ENCODE data around the gene CLCN2.

Gene CLCN2

GRCh38 chr3:184359610-184360009 is 1.8 kb downstream of the CLCN2 start:
- no peak for DNase-seq

- no peak for DNase-seq
Measured at GRCh38 chr3:184358921-184359350, 2.5 kb downstream of the CLCN2 start.

- no peak for DNase-seq
Measured at GRCh38 chr3:184358124-184358767, 3.2 kb downstream of the CLCN2 start.

GRCh38 chr3:184357248-184358123 is 3.9 kb downstream of the CLCN2 start:
- DNase-seq, result no peak

DNA sequence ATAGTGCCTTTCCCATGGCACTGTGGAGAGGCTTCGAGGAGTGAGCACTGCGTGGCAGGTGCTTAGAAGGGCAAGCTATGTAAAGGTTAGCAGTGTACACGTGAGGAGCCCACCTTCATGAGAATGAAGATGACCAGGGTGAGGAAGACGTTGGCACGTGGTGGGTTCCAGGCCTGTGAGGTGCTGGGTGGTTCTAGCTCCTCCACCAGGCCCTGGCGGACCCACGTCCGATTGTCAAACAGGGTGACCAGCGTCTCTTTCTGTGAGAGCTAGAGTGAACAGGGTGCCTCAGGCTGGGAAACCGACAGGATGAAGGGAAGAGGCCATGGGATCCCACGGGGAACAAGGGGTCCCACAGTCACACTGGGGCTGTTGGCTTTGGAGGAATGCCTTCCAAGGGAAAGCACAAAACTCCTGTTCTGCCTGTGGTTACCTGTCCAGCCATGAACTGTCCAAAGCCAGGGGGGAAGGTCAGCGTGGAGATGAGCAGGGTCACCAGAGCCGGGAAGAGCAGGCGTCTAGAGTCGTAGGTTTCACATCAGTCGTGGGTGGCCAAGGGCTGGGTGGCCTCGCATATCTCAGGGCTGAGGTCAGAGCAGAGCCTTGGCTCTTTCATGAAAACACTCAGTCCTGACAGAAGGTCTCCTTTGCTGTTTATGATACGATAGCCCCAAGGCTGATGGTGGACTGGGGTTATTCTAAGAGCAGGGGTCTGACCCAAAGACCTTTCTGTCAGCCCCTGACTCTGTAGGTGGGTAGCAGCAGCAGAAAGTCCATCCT is 6.0 kb downstream of the CLCN2 start:
- DNase-seq, result no peak

DNA sequence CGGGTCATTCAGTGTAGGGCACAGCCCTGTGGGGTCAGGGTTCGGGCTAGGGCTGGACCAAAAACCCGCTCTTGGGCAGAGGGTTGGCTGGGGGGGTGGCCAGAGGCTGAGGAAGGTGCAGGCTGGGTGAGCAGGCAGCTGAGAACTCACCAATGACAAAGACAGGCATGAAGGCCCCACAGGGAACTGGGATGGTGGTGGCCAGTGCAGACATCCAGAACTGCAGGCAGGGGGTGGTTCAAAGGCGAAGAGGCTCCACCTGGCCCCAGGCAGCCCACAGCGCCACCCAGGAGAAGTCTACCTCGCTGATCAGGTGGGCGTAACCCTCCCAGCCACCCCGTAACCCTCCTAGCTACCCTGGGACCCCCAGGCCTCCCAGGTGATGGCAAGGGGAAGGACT is 6.7 kb downstream of the CLCN2 start:
- DNase-seq, result no peak

DNA sequence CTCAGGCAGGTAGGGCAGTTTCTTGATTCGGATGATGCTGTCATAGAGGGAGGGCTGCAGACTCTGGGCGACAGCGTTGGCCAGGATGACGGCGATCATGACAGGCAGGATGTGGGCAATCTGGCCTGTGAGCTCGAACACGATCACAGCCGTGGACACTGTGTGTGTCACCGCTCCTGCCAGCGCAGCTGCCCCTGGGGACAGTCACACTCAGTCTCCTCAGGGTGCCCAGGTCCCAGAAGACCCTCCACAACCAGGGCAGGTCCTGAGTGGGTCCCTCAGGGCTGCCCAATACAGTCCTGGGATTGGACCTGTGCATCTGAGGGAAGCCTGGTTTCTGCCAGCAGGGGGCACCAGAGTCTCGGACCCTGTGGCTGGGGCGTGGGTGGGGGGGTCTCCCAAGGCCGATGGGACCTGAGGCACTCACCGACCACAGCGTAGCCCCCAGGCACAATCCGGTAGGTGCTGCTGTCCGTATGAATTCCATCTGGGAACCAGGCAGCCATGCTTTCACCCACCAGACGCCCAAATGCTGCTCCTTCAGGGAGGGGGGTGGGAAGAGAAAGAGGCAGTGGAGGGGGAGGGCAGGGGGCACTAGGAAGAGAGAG is 7.2 kb downstream of the CLCN2 start:
- peak; percentile 23 to 40 (median 29) for DNase-seq

DNA sequence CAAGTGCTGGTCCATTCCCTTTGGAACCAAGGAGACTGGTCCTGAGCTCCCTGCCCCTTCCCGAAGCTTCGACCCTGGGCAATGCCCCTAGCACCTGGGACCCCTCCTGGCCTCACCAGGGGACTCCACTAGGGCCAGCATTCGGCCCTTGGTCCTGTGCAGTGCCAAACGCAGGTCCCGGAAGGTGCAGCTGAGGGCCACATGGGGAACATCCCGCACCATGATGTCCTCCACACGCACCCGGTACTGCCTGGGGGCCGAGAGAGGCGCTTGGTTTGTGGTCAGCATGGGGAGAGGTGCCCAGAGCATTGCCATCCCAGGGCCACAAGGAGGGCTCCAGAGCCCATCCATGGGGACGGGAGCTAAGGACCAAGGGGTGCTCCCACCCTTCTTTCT is 7.9 kb downstream of the CLCN2 start:
- DNase-seq, result no peak

DNA sequence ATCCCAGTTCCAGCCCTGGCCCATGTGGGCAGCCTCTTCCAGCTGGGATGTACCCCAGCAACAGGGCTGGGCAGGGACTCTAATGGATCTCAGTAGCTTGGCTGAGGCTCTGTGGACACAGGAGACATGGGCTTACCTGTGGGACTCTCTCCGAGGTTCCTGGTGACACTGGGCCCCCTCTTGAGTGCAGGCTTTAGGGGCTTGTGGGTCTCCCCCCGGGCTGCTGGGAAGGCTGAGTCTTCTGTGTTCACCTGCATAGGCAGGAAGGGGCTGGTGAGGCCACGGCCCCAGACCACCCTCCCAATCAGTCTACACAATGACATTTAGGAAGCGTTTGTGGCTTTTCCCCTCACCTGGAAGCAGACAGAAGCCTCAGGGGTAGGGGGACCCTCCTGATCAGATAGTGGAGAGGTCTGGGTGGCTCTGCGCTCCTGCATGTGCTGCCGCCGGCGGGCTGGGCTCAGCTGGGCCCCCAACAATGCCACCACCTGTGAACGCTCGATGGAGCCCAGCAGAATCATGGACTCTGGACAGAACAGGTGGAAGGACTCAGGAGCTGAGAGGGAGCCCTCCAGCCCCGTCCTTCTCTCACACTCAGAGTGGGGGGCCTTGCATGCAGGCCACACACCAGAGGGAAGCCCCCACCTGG is 8.4 kb downstream of the CLCN2 start:
- no peak for DNase-seq

DNA sequence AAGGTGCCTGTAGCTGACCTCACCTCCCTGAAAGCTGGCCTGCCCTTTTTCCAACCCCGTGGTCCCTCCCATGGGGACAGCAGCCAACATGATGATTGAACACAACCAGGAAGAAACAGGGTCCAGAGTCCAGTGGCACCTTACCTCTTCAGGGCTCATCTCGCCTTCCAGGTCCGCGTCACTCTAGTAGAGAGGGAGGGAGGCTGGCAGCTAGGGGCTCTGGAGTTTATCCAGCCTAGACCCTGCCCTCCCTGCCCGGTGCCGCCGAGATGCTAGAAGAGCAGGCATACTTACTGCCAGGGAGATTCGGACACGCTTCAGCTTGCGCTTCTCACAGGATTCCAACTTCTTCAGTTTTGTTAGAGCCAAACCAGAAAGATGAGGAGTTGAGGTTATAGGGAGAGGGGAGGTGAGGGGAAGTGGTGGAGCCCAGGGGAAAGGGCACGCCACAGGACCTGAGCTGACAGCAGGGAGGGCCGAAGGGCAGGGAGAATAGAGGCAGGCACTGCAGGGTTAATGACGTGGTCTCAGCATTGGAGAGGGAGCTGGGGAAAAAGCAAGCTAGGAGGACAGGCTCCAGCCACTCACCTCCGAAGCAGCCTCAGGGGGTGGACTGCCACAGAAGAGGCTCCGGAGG is 9.1 kb downstream of the CLCN2 start:
- DNase-seq, result no peak

- DNase-seq, result no peak
Measured at GRCh38 chr3:184351511-184352148, 9.8 kb downstream of the CLCN2 start.

DNA sequence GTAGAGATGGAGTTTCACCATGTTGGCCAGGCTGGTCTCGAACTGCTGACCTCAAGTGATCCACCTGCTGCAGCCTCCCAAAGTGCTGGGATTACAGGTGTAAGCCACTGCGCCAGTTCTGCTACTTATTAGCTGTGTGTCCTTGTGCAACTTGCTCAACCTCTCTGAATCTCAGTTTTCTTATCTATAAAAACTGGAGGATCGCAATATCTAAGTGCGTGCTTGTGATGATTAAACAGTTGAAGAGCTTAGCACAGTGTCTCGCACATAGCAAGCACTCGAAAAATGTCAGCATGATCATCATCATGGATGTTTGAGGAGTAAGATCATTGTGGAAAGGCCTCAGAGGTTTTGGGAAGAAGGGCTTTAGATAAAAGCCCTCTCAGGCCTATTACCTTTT is 10.8 kb downstream of the CLCN2 start:
- no peak for DNase-seq

DNA sequence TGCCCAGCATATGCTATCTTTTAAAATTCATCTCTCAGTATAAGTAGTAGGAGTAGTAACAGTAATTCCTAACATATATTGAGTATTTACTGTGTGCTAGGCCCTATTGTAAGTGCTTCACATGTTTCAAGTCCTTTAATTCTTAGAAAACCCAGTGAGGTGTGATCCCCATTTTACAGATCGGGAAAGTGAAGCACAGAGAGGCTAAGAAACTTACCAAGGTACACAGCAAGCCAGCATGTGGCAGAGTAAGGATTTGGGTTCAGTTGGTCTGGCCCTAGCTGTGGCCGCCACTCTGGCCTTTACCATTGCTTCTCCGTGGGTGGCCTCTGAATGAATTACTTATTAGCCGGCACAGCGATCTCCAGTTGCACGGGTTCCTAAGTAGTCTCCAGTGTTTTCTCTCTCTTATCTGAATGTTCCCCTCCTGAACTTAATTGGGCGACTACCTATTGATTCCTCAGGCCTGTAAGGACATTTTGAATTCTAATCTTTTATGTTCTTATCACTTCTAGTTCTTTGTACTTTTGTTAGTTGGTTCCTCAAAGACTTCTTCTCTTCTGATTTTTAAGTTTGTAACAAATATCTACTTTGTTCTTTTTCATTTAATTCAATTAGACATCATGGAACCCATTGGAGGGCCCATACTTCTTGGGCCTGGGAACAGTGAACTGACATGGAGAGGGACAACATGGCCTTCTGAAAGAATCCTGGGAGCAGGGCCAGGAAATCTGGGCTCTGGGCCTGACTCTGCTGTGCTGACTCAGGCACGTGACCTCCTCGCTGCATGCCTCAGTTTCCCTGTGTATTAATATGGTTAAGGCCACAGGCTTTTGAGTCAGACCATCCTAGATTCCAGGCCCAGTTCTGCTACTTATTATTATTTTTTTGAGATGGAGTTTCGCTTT is 11.6 kb downstream of the CLCN2 start:
- no peak for DNase-seq

DNA sequence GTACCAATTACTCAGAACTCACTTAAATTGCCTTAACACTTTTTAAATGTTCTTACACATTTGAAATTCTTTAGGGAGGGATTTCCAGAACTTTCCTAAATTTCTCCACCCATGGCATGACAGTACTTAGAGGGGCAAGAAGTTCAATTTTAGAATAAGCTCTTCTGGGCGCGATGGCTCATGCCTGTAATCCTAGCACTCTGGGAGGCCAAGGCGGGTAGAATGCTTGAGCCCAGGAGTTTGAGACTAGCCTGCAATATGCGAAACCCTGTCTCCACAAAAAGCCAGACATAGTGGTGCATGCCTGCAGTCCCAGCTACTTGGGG is 13.4 kb downstream of the CLCN2 start:
- no peak for DNase-seq

DNA sequence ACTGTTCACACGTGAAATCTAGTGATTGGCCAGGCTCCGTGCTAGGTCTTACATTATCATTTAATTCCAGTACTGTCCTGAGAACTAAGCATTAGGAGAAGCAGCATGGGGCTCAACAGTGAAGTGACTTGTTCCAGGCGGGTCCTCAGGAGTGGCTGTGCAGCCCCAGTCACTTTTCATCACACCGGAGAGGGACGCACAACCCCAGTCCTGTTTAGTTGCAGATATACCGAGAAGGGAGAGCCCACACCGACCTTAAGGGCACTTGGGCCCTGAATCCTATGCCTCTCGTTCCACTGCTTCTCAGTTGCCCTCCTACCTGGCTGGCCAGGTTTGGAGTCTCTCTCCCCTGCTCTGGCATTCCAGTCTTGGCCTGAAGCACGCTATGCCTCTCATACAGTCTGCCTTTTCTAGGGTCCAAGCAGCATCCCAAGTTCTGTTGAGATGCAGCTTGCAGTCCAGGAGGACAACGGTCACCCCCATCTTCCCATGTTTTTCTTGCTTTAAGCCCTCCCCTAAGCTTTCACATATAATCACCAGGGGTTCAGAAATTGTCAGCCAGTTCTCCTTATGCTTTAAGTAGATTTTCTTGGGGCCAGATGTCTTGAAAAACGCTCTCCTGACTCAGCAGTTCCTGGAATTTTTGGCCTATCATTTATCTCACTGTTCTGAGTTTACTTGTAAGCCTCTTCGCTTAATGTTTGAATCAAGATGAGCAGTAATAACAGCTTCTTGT is 13.9 kb downstream of the CLCN2 start:
- DNase-seq, result no peak

DNA sequence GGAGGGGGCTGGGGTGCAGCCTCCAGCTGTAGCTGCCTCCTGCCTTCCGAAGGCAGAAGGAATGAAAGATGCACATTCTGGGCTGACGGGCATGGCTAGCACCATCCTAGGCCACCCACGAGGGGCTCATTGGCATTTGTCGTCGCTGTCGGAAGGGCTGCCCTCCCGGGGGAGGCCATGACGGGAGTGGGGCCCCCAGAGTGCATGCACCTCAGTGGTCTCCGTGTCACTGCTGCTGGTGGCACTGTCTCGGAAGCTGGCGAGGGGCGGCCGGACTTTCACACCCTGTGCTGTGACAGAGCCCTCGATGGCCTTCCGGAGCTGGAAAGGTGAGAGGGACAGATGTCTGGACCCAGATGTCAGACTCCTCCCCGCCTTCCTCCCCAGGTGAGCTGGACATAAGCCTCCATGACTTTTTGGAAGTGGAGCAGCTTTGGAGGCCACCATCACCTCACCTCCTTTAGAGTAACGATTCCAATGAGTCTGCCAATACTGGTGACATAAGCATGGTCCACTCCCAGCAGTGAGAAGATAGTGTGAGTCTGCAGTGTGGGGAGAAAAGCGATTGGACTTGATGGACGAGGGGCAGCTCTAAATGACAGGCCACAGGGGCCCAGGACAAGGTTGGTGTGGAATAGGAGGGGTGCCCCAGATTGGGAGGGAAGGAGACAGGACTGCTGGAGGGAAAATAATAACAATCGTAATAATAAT is 14.8 kb downstream of the CLCN2 start:
- no peak for DNase-seq

GRCh38 chr3:184345317-184346144 is 15.9 kb downstream of the CLCN2 start:
- peak; percentile 25 to 66 (median 64) for DNase-seq

DNA sequence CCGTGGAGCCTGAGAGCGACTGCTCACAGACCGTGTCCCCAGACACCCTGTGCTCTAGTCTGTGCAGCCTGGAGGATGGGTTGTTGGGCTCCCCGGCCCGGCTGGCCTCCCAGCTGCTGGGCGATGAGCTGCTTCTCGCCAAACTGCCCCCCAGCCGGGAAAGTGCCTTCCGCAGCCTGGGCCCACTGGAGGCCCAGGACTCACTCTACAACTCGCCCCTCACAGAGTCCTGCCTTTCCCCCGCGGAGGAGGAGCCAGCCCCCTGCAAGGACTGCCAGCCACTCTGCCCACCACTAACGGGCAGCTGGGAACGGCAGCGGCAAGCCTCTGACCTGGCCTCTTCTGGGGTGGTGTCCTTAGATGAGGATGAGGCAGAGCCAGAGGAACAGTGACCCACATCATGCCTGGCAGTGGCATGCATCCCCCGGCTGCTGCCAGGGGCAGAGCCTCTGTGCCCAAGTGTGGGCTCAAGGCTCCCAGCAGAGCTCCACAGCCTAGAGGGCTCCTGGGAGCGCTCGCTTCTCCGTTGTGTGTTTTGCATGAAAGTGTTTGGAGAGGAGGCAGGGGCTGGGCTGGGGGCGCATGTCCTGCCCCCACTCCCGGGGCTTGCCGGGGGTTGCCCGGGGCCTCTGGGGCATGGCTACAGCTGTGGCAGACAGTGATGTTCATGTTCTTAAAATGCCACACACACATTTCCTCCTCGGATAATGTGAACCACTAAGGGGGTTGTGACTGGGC is 16.7 kb downstream of the CLCN2 start:
- DNase-seq, result no peak

Measured in NCI-H1417 (cell line).